ENCODE results near the gene VSTM4.

- TF ChIP-seq EZH2 (IDR thresholded peaks at IDR 0.05; ENCODE audit: borderline replicate concordance, insufficient read depth, low read depth, low read length, poor library complexity, severe bottlenecking) (no peak), CTCF (IDR thresholded peaks at IDR 0.05) (no peak)
Measured at GRCh38 chr10:49061667-49062066, 53.7 kb downstream of the VSTM4 start.

Measured in B cell (primary cell).